Panc1 (cell line): Measurements from ENCODE around the gene NPPB. TPM values are rescaled to one million over a fixed set of nuclear protein-coding genes. Genes with fewer than 3 reads are reported as not detected.

ENCODE experiments used
- ATAC-seq: fragments of 200-7000 bp; cut with Tn5 transposase; 2 replicates; pipeline ENCODE4 v1.9.1; 2020; ENCODE audit warnings: mild to moderate bottlenecking, moderate library complexity
- BruUV-seq: library from RNA; stranded (reverse); fragments of 400-500 nt; replicated peaks from 2 replicates; lab custom pipeline; 2021; lab: Mats Ljungman, UMichigan
- CTCF ChIA-PET: fragments of 300-600 bp; sonication (Branson Sonifier 250); formaldehyde crosslinking; loops from one replicate; lab custom pipeline; 2022; ENCODE audit warnings: antibody characterized with exemption; lab: Charles Lee
- POLR2A ChIA-PET: fragments of 300-600 bp; sonication (Branson Sonifier 250); formaldehyde crosslinking; loops from one replicate; lab custom pipeline; 2022; ENCODE audit warnings: antibody characterized with exemption; lab: Charles Lee
- DNase-seq: peaks from one replicate; pipeline ENCODE4 v3.0.0-alpha.2; 2010; ENCODE audit warnings: low read depth, low spot score
- H3K27ac ChIP-seq: 2 replicates; pipeline ENCODE4 v1.5.1; 2011; ENCODE audit warnings: mild to moderate bottlenecking, low read length, inconsistent platforms
- H3K27me3 ChIP-seq: fragments of 200-500 bp; sonication (Bioruptor generic); 2 replicates; pipeline ENCODE4 v1.6.0; 2014; ENCODE audit warnings: low read length, inconsistent platforms; ENCODE audit not compliant: control insufficient read depth, insufficient read depth
- H3K36me3 ChIP-seq: fragments of 200-500 bp; sonication (Bioruptor generic); 2 replicates; pipeline ENCODE4 v1.5.1; 2014; ENCODE audit warnings: inconsistent platforms, mild to moderate bottlenecking, low read length, moderate library complexity; ENCODE audit not compliant: control insufficient read depth, insufficient read depth
- H3K4me1 ChIP-seq: 2 replicates; pipeline ENCODE4 v1.5.1; 2011; ENCODE audit warnings: inconsistent platforms, mild to moderate bottlenecking, low read length, moderate library complexity; ENCODE audit not compliant: control insufficient read depth, insufficient read depth
- H3K4me3 ChIP-seq, 2 experiments: 2 replicates each; pipeline ENCODE4 v1.5.1; 2011 to 2012; ENCODE audit warnings: low read depth in 2 of 2, low read length in 2 of 2, mild to moderate bottlenecking in 2 of 2, inconsistent platforms in 1 of 2, moderate library complexity in 1 of 2
- H3K9me3 ChIP-seq: fragments of 200-500 bp; sonication (Bioruptor generic); 2 replicates; pipeline ENCODE4 v1.5.1; 2014; ENCODE audit warnings: low read depth, mild to moderate bottlenecking, inconsistent platforms, low read length, moderate library complexity; ENCODE audit not compliant: control insufficient read depth, insufficient read depth
- POLR2AphosphoS5 ChIP-seq: IDR thresholded peaks from 2 replicates; pipeline ENCODE4 v1.6.1; 2012; ENCODE audit warnings: mild to moderate bottlenecking, low read depth, low read length, moderate library complexity
- SIN3A ChIP-seq: IDR thresholded peaks from 2 replicates; pipeline ENCODE4 v1.6.1; 2012; ENCODE audit warnings: low read depth, mild to moderate bottlenecking, low read length, moderate library complexity, borderline replicate concordance; ENCODE audit not compliant: insufficient read depth
- TCF7L2 ChIP-seq: IDR thresholded peaks from 2 replicates; pipeline ENCODE4 v1.6.1; 2011; ENCODE audit warnings: mild to moderate bottlenecking, low read depth, low read length, inconsistent platforms
- in situ Hi-C: cut with HindIII; loops from 2 replicates; pipeline ENCODE4 v1.10.0; 2016; ENCODE audit warnings: low sequenced_read_pairs, low pct_unique_long_range_greater_than_20kb
- intact Hi-C: fragments of 100-400 bp; cut with micrococcal nuclease; formaldehyde crosslinking; loops from one replicate; pipeline ENCODE4 v1.10.0; 2022; ENCODE audit not compliant: unreplicated experiment
- total RNA-seq: library from RNA; stranded (reverse); gene quantifications from one replicate; pipeline ENCODE4 v1.2.1, GENCODE V29; 2021; ENCODE audit not compliant: unreplicated experiment
- TF ChIP-seq, protein P1 (sequence below), 2 experiments: IDR thresholded peaks; 2 replicates each; pipeline ENCODE4 v1.6.1; 2011 to 2012; ENCODE audit warnings: low read depth in 2 of 2, control low read depth in 1 of 2, low read length in 1 of 2, mild to moderate bottlenecking in 1 of 2, moderate library complexity in 1 of 2; ENCODE audit not compliant: insufficient read depth in 1 of 2
- TF ChIP-seq, protein P2 (sequence below): fragments of 450-650 bp; IDR thresholded peaks from 2 replicates; pipeline ENCODE4 v1.5.1; 2017; ENCODE audit warnings: mild to moderate bottlenecking

Gene NPPB
- total RNA-seq, 1 experiment from 2014 or later = not detected

DNA sequence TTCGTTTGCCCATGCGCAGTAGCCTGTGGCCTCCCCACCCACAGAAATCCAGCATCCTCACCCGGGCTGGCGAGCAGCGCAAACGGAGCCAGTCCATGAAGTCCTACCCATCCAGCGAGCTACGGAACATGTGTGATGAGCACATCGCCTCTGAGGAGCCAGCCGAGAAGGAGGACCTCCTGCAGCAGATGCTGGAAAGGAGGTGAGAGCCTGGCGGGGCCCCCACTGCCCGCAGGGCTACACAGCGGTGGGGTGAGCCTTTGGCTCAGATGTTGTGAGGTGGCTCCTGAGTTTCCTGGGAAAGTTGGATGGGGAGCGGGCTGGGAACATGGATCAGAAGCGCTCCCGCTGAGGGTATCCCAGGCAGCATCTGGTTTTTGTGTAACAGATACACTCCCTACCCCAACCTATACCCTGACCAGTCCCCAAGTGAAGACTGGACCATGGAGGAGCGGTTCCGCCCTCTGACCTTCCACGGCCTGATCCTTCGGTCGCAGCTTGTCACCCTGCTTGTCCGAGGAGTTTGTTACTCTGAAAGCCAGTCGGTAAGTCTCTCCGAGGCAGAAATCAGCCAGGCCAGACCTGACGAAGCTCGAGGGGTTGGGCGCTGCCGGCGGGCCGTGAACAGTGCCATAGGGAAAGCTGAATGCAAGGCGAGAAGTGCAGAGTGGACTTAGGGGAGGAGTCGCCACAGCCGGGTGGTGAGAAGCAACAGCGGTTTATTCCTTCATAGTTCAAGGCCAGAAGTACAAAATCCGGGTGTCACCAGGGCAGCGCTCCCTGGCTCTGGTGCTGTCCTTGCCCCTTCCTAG lies 21.6 kb downstream of the NPPB start:
- peaks cover 14% of the 10 kb centered on the region for H3K36me3 ChIP-seq
- no TSS peak for BruUV-seq
- no peak overlapping the region for H3K4me3 ChIP-seq
- H3K27me3 ChIP-seq = no peaks in the 10 kb centered on the region
- intact Hi-C loops = no loop called here
- in situ Hi-C loops = no loop called here
- H3K4me1 ChIP-seq = no peaks in the 10 kb centered on the region
- ChIA-PET CTCF (interaction anchor here (0.5 kb wide), 1 partner anchor 15 kb away, joined by 3 read pairs; no protein-coding TSS in a partner anchor), POLR2A (interaction anchor here (1.7 kb wide), 1 partner anchor 71 kb away, joined by 5 read pairs; no protein-coding TSS in a partner anchor)
- H3K27ac ChIP-seq = no peak overlapping the region
- no peaks in the 10 kb centered on the region for H3K9me3 ChIP-seq
- DNase-seq (no peak), ATAC-seq (no peak)
- TF ChIP-seq, protein P1, sequence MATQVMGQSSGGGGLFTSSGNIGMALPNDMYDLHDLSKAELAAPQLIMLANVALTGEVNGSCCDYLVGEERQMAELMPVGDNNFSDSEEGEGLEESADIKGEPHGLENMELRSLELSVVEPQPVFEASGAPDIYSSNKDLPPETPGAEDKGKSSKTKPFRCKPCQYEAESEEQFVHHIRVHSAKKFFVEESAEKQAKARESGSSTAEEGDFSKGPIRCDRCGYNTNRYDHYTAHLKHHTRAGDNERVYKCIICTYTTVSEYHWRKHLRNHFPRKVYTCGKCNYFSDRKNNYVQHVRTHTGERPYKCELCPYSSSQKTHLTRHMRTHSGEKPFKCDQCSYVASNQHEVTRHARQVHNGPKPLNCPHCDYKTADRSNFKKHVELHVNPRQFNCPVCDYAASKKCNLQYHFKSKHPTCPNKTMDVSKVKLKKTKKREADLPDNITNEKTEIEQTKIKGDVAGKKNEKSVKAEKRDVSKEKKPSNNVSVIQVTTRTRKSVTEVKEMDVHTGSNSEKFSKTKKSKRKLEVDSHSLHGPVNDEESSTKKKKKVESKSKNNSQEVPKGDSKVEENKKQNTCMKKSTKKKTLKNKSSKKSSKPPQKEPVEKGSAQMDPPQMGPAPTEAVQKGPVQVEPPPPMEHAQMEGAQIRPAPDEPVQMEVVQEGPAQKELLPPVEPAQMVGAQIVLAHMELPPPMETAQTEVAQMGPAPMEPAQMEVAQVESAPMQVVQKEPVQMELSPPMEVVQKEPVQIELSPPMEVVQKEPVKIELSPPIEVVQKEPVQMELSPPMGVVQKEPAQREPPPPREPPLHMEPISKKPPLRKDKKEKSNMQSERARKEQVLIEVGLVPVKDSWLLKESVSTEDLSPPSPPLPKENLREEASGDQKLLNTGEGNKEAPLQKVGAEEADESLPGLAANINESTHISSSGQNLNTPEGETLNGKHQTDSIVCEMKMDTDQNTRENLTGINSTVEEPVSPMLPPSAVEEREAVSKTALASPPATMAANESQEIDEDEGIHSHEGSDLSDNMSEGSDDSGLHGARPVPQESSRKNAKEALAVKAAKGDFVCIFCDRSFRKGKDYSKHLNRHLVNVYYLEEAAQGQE (IDR thresholded peaks at IDR 0.05; ENCODE audit: insufficient read depth in 1 of 2, low read depth in 2 of 2, low read length in 1 of 2) = no peak
- TF ChIP-seq TCF7L2 (no peak), SIN3A (no peak), POLR2AphosphoS5 (no peak)
- TF ChIP-seq, protein P2, sequence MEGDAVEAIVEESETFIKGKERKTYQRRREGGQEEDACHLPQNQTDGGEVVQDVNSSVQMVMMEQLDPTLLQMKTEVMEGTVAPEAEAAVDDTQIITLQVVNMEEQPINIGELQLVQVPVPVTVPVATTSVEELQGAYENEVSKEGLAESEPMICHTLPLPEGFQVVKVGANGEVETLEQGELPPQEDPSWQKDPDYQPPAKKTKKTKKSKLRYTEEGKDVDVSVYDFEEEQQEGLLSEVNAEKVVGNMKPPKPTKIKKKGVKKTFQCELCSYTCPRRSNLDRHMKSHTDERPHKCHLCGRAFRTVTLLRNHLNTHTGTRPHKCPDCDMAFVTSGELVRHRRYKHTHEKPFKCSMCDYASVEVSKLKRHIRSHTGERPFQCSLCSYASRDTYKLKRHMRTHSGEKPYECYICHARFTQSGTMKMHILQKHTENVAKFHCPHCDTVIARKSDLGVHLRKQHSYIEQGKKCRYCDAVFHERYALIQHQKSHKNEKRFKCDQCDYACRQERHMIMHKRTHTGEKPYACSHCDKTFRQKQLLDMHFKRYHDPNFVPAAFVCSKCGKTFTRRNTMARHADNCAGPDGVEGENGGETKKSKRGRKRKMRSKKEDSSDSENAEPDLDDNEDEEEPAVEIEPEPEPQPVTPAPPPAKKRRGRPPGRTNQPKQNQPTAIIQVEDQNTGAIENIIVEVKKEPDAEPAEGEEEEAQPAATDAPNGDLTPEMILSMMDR = no peak

DNA sequence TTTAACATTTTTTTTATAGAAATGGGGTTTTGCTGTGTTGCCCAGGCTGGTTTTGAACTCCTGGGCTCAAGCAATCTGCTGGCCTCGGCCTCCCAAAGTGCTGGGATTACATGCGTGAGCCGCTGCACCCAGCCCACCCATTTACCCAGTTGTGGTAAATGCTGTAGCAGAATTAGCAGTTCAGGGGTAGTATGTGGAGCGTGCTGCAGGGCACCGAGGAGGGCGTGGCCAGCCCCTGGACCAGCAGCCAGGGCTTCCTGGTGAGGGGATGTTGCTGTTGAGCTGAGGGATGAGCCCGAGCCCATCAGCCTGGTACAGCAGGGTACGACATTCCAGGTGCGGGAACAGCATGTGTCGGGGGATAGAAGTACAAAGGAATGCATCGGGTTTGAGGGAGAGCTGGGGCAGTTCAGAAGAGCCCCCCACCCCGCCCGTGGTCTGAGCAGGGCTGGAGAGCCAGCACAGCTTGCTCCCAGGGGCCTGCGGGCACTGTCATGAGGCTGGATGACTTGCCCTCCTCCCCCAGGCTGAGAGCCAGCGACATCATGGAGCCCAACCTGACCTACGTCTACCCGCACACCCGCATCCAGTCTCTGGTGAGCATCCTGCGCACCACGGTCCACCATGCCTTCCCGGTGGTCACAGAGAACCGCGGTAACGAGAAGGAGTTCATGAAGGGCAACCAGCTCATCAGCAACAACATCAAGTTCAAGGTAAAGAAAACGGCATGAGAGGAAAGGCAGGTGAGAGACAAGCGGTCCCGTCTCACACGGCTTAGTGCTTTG lies 23.1 kb downstream of the NPPB start:
- Histone ChIP-seq H3K27ac (no peak overlapping the region), H3K4me1 (no peaks in the 10 kb centered on the region), H3K9me3 (no peaks in the 10 kb centered on the region), H3K27me3 (no peaks in the 10 kb centered on the region), H3K36me3 (peaks cover 7% of the 10 kb centered on the region), H3K4me3 (no peak overlapping the region)
- ATAC-seq (no peak), DNase-seq (no peak)
- in situ Hi-C loops (no loop called here), intact Hi-C loops (no loop called here)
- ChIA-PET CTCF (no interaction called here), POLR2A (interaction anchor here (1.2 kb wide), 1 partner anchor 69 kb away, joined by 4 read pairs; no protein-coding TSS in a partner anchor)
- TF ChIP-seq SIN3A = no peak
- TF ChIP-seq, protein P2 = no peak
- TF ChIP-seq POLR2AphosphoS5 = no peak
- TF ChIP-seq, protein P1 (IDR thresholded peaks at IDR 0.05; ENCODE audit: insufficient read depth in 1 of 2, low read depth in 2 of 2, low read length in 1 of 2) = no peak
- no peak for TF ChIP-seq TCF7L2
- no TSS peak for BruUV-seq
